Stimulated activated CD4-positive, alpha-beta T cell treated with anti-CD3 and anti-CD28 coated beads, Interleukin-2, amount 100 ng/mL, for 24 hours (primary cell): ENCODE results near the gene PC.
A peak's percentile ranks its signal among the peaks of the same experiment; 100 is the strongest.

Source experiments
- DNase-seq, 2 donors: peaks; one replicate each; pipeline ENCODE4 v3.0.0-alpha.2; 2020

The PC gene

DNA sequence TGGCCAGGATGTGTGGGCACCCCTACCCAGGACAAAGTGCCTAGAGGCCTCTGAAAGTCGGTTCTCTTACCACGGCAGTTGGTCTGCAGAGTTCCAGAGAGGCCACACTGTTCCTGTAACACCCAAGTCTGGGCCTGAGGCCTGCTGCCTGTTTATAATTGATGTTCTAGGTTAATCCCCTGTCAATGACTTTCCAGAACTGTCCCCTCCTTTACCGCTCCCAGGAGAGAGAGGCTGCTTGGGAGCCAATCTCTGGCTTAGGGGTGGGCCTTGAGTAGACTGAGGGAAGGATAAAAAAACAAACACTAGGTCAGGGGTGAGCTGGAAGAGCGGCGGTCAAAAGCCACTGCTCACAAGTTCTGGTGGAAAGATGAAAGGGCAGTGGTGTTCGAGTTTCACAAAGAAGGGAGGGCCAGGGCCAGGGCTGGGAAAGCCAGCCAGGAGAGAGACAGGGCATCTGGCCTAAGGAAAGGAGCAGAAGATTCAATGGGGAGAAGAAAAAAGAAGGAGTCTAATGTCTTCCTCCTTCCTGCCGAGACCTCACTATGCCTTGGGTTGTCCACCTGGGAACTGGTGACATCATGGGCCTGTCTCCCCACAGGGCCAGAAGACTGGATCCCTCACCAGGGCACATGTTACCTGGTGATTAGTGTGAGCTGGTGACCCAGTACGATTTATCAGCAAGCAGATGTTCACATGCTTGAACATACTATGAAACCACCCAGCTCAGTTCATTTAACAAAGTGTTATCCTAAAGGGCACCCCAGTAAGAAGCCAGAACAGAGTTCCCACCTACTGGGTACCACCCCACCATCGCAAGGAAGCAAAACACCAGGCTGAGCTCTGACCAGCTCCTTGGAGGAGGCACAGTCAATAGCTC, 50.2 kb downstream of the PC start:
- no peak for DNase-seq

DNA sequence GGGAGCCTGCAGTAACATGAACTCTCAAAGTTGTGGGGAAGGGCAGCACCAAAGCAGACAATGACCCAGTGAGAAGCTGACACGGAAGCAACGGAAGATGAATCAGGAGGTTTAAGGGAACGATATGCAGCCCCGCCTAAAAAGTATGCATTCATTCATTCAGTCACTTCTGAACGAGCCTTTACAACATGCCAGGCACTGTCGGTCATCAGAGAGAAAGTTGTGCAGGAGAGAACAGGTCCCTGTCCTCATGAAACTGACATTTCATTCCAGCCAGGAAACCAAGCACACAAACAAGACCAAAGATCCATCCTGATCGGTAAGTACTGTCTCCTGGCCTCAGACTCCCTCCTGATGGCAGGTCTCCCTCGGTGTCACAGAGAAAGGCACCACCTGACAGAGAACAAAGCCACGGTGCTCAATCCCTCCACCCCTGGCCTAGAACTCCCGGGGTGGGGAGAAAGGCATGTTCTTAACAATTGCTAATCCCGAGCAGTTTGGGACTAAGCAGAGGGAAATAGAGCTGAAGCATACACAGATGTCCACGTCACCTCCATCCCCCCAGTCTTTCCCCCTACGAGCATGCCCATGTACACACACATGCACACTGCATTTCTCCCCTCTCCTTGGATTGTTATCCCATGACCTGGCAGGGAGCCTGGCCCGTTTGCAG, 52.0 kb downstream of the PC start:
- no peak for DNase-seq

GRCh38 chr11:66905631-66906030, 52.6 kb downstream of the PC start:
- no peak for DNase-seq

- DNase-seq = no peak
These were observed 53.1 kb downstream of the PC start for GRCh38 chr11:66904981-66905521.

DNA sequence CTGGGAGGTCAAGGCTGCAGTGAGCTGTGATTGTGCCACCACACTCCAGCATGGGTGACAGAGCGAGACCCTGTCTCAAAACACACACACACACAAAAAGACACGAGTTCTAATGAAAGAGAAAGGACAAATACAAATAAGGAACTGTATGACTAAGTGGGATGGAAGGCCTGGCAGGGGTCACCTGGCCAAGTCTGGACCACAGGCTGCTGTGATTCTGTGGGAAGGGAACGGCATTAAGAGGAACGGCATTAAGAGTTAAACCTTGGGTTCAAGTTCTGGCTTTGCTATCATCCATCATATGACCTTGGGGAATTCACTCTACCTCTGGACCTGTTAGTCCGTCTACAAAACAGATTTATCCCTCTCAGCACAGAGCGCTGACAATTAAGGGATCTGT, 53.6 kb downstream of the PC start:
- no peak for DNase-seq

GRCh38 chr11:66904055-66904454, 54.1 kb downstream of the PC start:
- no peak for DNase-seq

DNA sequence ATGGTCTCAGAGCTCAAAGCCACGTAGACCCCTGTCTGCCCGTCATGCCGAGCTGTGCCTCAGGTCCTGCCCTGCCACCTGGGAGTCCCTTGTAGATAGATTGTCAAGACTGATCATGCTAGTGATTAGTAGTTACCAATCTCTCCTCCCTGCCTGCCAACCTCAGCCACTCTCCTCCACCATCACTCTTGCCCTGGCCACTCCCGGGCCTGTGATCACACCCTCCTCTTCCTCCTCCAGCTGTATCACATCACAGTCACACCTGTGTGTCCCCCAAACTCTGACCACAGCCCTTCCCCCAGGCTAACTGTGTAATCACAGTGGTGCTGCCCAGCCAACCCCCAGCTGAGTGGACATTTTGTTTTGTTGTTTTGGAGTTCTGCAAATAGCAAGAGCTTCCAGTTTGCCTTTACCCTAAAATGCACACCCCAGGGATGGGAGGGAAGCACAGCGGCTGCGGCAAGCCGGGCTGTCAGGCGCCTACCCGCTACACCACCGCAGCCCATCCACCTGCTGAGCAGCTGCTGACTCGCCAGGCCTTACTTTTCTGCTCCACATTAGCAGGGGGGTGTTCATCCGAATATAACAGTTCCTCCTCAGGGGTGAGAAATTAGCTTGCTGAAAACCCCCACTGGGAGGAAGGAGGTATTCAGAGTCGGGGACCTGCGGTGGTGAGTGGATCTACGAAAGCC, 55.6 kb downstream of the PC start:
- DNase-seq = no peak

DNA sequence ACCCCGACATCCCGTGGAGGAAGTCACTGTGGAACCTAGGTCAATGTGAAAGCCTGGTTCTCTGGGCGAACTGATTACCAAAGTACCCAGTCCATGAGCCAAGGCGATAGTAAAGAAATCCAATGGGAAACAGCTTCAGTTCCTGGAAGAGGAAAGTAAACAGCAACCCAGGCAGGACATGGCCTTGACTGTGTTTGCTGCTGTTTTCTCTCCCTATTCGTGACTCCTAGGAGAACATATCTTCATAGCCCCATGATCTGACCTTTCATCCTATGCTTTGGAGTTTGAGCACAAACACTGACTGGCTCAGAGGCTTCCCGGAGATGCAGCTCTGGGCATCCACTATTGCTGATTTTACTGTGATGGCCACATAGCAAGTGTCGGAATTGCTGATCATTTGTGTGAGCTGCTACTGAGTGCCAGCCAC, 56.2 kb downstream of the PC start:
- DNase-seq = no peak

GRCh38 chr11:66894141-66894540, 64.0 kb downstream of the PC start:
- DNase-seq = no peak

- DNase-seq = no peak
These were observed 65.3 kb downstream of the PC start for GRCh38 chr11:66892911-66893310.

- DNase-seq = peak; percentile 64
These were observed 66.1 kb downstream of the PC start for GRCh38 chr11:66891851-66892660.

DNA sequence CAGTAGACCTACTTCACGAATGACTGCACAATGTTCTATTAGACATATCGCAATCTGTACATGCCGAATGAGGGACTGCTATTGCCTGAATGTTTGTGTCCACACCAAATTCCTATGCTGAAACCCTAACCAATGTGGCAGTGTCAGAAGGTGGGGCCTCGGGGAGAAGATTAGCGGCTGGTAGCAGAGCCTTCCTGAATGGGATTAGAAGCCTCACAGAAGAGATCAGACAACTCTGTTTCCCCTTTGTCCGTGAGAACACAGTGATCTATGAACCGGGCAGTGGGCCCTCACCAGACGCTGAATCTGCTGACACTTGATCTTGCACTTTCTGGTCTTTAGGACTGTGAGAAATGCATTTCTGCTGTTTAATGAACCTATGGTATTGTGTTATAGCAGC, 68.2 kb downstream of the PC start:
- no peak for DNase-seq

DNA sequence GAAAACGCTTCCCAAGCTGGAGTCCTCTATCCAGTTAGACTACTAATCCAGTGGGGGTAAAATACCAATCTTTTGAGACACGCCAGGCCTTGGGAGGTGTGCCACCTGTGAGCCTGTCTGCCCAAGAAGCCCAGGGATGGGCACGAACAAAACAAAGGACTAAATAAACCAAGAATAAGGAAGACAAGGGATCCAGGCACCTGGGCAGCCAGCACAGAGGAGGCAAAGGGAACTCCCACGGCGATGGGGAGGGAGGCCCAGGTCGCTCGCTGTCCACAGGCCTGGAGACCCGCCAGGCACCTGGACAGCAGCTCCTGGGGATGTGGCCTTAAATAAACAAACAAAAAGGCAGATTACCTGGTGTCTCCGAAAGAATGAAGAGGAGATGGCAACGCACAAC, 69.9 kb downstream of the PC start:
- DNase-seq = no peak

- no peak for DNase-seq
These were observed 70.7 kb downstream of the PC start for GRCh38 chr11:66887526-66887925.

- no peak for DNase-seq
These were observed 71.4 kb downstream of the PC start for GRCh38 chr11:66886671-66887221.

DNA sequence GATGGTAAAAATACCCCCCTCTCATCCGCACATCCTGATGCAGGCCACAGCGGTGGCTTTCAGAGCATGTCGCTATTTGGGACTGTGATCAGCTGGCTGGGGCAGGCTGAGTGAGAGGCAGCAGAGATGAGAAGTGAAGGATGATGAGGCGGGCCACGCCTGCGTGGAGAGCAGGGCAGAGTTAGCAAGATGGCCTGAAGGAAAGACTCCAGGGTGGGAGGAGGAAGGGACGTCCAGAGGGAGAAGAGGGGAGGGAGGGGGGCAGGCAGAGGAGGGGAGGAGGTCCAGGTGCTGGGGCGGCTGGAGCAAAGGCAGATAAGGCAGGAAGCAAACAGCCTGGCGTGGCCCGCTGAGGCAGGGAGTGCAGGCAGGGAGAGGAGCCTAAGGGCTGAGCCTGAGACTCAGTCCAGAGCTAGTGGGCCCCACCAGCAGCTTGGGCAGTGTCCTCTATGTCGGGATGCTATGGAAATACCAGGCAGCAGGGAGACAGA, 72.2 kb downstream of the PC start:
- DNase-seq = no peak

DNA sequence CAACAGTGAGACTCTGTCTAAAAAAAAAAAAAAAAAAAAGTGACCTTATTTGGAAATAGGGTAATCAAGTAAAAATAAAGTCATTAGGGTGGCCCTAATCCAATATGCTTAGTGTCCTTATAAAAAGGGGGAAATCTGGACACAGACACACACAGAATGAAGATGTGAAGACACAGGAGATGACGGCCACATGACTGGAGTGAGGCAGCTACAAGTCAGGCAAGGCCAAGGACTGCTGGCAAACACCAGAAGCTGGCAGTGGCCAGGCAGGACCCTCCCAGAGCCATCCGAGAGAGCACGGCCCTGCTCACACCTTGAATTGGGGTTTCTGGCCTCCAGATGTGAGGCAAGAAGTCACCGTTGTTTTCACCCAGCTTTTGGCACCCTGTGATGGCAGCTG, 72.7 kb downstream of the PC start:
- no peak for DNase-seq

DNA sequence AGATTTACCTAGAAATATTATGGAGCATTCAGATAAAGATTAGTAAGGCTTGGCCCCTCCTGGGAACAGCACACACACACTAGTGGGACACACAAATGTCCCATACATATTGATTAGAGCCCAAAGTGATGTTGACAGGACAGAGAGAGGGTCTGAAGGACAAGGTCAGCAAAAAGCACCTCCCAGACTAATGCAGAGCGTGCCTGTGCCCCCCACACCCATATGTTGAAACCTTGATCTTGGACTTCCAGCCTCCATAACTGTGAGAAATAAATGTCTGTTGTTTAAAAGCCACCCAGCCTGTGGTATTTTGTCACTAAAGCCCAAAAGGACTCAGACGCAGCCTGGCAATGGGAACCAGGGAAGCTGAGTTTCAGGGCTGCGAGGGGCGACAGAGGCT, 73.7 kb downstream of the PC start:
- DNase-seq = no peak

DNA sequence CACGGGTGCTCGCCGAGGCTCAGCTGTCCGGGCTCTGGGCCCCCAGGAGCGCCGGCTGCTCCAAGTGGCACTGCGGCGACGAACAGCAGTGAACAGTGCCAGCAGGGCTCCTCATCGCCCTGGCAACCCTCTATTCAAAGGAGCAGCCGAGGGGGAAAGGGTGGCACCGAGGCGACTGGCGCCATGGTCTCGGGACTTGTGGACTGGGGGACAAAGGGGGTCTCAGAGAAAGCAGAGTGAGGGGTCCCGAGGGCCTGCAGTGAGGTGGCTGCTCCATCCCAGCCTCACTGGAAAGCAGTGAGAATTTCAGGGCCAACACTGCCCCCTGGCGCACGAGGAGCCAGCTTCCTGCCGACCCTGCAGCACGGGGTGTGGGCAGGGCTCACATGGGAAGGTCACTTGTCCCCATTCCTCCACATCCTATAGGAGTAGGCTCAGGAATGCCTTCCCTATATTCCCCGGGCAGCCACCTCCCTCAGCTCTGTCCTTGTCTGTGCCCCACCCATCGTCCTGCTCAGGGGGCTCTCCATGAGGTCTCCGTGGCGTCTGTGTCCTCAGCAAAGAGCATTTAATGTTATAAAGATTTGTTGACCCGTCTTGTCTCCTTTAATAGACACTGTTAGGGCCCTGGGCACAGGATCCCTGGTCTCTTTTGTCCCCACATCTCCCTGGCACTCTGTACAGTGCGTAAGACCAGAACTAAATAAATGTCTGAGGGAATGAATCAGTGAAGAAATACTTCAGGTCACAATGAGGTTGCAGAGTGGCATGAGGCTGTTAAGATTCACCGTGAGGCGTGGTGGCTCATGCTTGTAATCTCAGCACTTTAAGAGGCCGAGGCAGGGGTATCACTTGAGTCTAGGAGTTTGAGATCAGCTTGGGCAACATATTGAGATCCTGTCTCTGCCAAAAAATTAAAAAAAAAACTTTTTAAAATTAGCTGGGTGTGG, 74.9 kb downstream of the PC start:
- peak; percentile 75 to 80 for DNase-seq

DNA sequence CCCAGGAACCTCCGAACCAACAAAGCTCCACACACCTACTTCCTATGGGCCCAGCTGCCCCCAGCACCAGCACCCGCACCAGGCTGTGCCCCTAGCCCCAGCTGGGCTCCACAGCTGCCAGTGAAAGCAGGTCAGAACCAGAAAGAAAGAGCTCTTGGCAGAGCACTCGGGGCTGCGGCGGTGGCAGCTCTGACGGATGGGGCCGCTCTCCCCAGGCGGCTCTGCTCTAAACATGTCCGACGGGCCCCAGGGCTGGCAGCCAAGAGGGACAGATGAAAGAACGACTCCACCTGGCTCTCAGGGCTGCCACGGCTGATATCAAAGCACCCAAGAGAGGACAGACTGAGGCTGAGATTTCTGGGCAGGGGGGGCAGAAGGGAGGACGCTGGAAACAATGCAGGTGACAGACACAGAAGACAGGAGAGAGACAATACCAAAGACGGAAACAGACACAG, 75.6 kb downstream of the PC start:
- no peak for DNase-seq

DNA sequence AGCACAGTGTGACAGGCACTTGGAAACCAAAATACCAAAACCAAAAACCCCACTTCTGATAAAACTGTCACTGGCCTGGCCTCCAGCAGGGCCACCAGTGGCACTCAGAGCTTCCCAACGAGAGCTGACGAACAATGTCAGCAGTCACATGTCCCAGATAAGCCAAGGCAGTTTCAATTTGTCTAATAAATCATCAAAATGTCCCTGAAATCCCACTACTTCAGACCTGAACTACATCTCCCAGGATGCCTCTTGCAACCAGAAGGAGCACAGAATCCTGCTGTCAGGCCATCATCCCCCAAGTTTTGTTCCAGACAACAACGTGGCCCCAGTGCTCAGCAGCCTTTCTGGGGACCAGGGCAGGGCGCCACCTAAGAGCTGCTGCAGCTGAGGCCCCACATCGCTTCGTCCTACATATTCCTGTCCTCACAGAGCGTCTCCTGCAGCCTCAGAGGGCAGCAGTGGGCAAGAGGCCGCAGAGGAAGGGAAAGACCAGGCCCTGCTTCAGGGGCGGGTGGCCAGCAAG, 76.2 kb downstream of the PC start:
- DNase-seq = no peak
